NCI-H82 (cell line): ENCODE measurements around the gene CENPM.

Experiments used
- DNase-seq: peaks from one replicate; lab custom pipeline; 2025; lab: John Stamatoyannopoulos, UW

CENPM gene

GRCh38 chr22:41932353-41932752 is 14.6 kb downstream of the CENPM start:
- DNase-seq, result no peak

GRCh38 chr22:41931701-41932269 is 15.2 kb downstream of the CENPM start:
- DNase-seq, result peak; percentile 9

GRCh38 chr22:41929418-41929810 is 17.5 kb downstream of the CENPM start:
- no peak for DNase-seq

- DNase-seq, result no peak
Observed at GRCh38 chr22:41928593-41929417, 18.1 kb downstream of the CENPM start.

- DNase-seq, result no peak
Observed at GRCh38 chr22:41927813-41928212, 19.1 kb downstream of the CENPM start.

- peak; percentile 79 for DNase-seq
Observed at GRCh38 chr22:41925783-41926460, 21.0 kb downstream of the CENPM start.

- DNase-seq, result no peak
Observed at GRCh38 chr22:41923595-41924276, 23.2 kb downstream of the CENPM start.

GRCh38 chr22:41922940-41923594 is 23.9 kb downstream of the CENPM start:
- no peak for DNase-seq

GRCh38 chr22:41922328-41922727 is 24.6 kb downstream of the CENPM start:
- DNase-seq, result no peak

- DNase-seq, result no peak
Observed at GRCh38 chr22:41920271-41920976, 26.5 kb downstream of the CENPM start.

GRCh38 chr22:41919357-41920224 is 27.4 kb downstream of the CENPM start:
- peak; percentile 75 for DNase-seq

GRCh38 chr22:41917903-41918791 is 28.8 kb downstream of the CENPM start:
- DNase-seq, result peak; percentile 27

- DNase-seq, result no peak
Observed at GRCh38 chr22:41917375-41917902, 29.5 kb downstream of the CENPM start.

GRCh38 chr22:41916745-41917358 is 30.1 kb downstream of the CENPM start:
- no peak for DNase-seq

- DNase-seq, result peak; percentile 36
Observed at GRCh38 chr22:41915786-41916493, 31.0 kb downstream of the CENPM start.

- DNase-seq, result peak; percentile 26
Observed at GRCh38 chr22:41915035-41915785, 31.7 kb downstream of the CENPM start, which contains the start of gene SHISA8. Gene SHISA8, minus strand, starts transcription at chr22:41915074. Its CDS starts 407 bp downstream, at chr22:41914667.

- no peak for DNase-seq
Observed at GRCh38 chr22:41914611-41915034, 32.3 kb downstream of the CENPM start.
